H1 (cell line): ENCODE measurements around the gene KIAA1614. TPM values are rescaled to one million over a fixed set of nuclear protein-coding genes. Genes with fewer than 3 reads are reported as not detected.

ENCODE experiments used
- CTCF ChIA-PET: fragments of 300-600 bp; sonication (Branson Sonifier 250); formaldehyde crosslinking; loops from one replicate; lab custom pipeline; 2021; ENCODE audit not compliant: partially characterized antibody; lab: Charles Lee
- POLR2A ChIA-PET: fragments of 300-600 bp; sonication (Branson Sonifier 250); formaldehyde crosslinking; loops from one replicate; lab custom pipeline; 2021; ENCODE audit warnings: inconsistent platforms; ENCODE audit not compliant: partially characterized antibody; lab: Charles Lee
- DNase-seq, 2 experiments: peaks; one replicate each; pipeline versions ENCODE4 v3.0.0 to v3.0.0-alpha.2; 2010 to 2022; ENCODE audit warnings: low spot score in 2 of 2, low read depth in 1 of 2, mixed read lengths in 1 of 2
- FAIRE-seq: peaks from 2 replicates; lab custom pipeline; 2011; peaks lifted over from hg19 to GRCh38; lab: Jason Lieb, UNC
- H2AFZ ChIP-seq: 2 replicates; pipeline ENCODE4 v1.8.1; 2012; ENCODE audit warnings: low read length, inconsistent platforms
- H2AK5ac ChIP-seq: 2 replicates; pipeline ENCODE4 v1.6.1; 2013; ENCODE audit warnings: low read depth, low read length
- H2BK120ac ChIP-seq: replicated peaks from 2 replicates; pipeline ENCODE3; 2013; ENCODE audit warnings: low read depth, low read length, inconsistent platforms
- H2BK12ac ChIP-seq: 2 replicates; pipeline ENCODE4 v1.6.1; 2013; ENCODE audit warnings: low read depth, low read length
- H2BK15ac ChIP-seq: 2 replicates; pipeline ENCODE4 v1.6.1; 2013; ENCODE audit warnings: low read length
- H2BK20ac ChIP-seq: 2 replicates; pipeline ENCODE4 v1.6.1; 2013; ENCODE audit warnings: low read length
- H2BK5ac ChIP-seq: 2 replicates; pipeline ENCODE4 v1.6.1; 2013; ENCODE audit warnings: low read depth, low read length
- H3K14ac ChIP-seq: 2 replicates; pipeline ENCODE4 v1.6.1; 2013; ENCODE audit warnings: inconsistent platforms; ENCODE audit not compliant: insufficient read length
- H3K18ac ChIP-seq: 2 replicates; pipeline ENCODE4 v1.6.1; 2013; ENCODE audit warnings: low read length; ENCODE audit errors: extremely low read depth
- H3K23ac ChIP-seq: 2 replicates; pipeline ENCODE4 v1.6.1; 2013; ENCODE audit warnings: inconsistent platforms; ENCODE audit not compliant: insufficient read length
- H3K23me2 ChIP-seq: 2 replicates; pipeline ENCODE4 v1.6.1; 2013; ENCODE audit warnings: low read depth, low read length
- H3K27ac ChIP-seq: 2 replicates; pipeline ENCODE4 v1.6.1; 2011; ENCODE audit warnings: low read depth, low read length, inconsistent platforms
- H3K27me3 ChIP-seq, 4 experiments: replicated peaks in 1 of 4; 1 replicate in 1 of 4; 2 replicates in 3 of 4; pipeline versions ENCODE4 v1.6.1 to v1.8.1; 2011 to 2013; ENCODE audit warnings: low read length in 3 of 4, mild to moderate bottlenecking in 3 of 4, inconsistent platforms in 2 of 4, mixed read lengths in 2 of 4, moderate library complexity in 1 of 4; ENCODE audit not compliant: control insufficient read depth in 3 of 4, insufficient read depth in 3 of 4; ENCODE audit errors: extremely low read depth in 1 of 4
- H3K36me3 ChIP-seq, 4 experiments: 2 replicates each; pipeline versions ENCODE4 v1.6.1 to v1.8.1; 2011 to 2013; ENCODE audit warnings: mild to moderate bottlenecking in 4 of 4, low read length in 3 of 4, moderate library complexity in 2 of 4, control low read depth in 1 of 4, inconsistent platforms in 1 of 4; ENCODE audit not compliant: insufficient read depth in 4 of 4, control insufficient read depth in 2 of 4
- H3K4ac ChIP-seq: replicated peaks from 2 replicates; pipeline ENCODE3; 2013; ENCODE audit warnings: low read length, low read depth, mixed read lengths, inconsistent platforms; ENCODE audit not compliant: insufficient read length
- H3K4me1 ChIP-seq, 4 experiments: replicated peaks in 1 of 4; 1 replicate in 1 of 4; 2 replicates in 3 of 4; pipeline versions ENCODE4 v1.6.1 to v1.8.1; 2011 to 2013; ENCODE audit warnings: low read length in 3 of 4, inconsistent platforms in 2 of 4, mixed read lengths in 1 of 4; ENCODE audit not compliant: insufficient read depth in 4 of 4, control insufficient read depth in 3 of 4
- H3K4me2 ChIP-seq, 2 experiments: 2 replicates each; pipeline versions ENCODE4 v1.6.1 to v1.8.1; 2011 to 2013; ENCODE audit warnings: low read depth in 2 of 2, low read length in 2 of 2, control low read depth in 1 of 2, inconsistent platforms in 1 of 2, mild to moderate bottlenecking in 1 of 2; ENCODE audit not compliant: insufficient read depth in 1 of 2
- H3K4me3 ChIP-seq, 4 experiments: fragments of 200-600, 300-600 bp in 1 of 4; sonication (generic), shearing (Covaris generic), sonication (Bioruptor Twin) in 1 of 4; 2 replicates each; pipeline versions ENCODE4 v1.5.1 to v1.8.1; 2011 to 2016; ENCODE audit warnings: low read length in 4 of 4, low read depth in 3 of 4, control low read depth in 2 of 4, inconsistent platforms in 2 of 4, mild to moderate bottlenecking in 2 of 4, mixed read lengths in 1 of 4, moderate library complexity in 1 of 4; ENCODE audit not compliant: insufficient read depth in 2 of 4; ENCODE audit errors: extremely low read depth in 1 of 4
- H3K56ac ChIP-seq: replicated peaks from 2 replicates; pipeline ENCODE3; 2013; ENCODE audit warnings: low read depth, mild to moderate bottlenecking, mixed read lengths, low read length, inconsistent platforms; ENCODE audit not compliant: insufficient read length
- H3K79me1 ChIP-seq: 2 replicates; pipeline ENCODE4 v1.6.1; 2013; ENCODE audit warnings: low read depth, low read length, control low read depth
- H3K79me2 ChIP-seq, 2 experiments: 2 replicates each; pipeline versions ENCODE4 v1.6.1 to v1.8.1; 2012 to 2013; ENCODE audit warnings: low read length in 2 of 2, mild to moderate bottlenecking in 2 of 2, inconsistent platforms in 1 of 2; ENCODE audit not compliant: insufficient read depth in 2 of 2, control insufficient read depth in 1 of 2
- H3K9ac ChIP-seq, 4 experiments: replicated peaks in 1 of 4; 1 replicate in 1 of 4; 2 replicates in 3 of 4; pipeline versions ENCODE4 v1.6.1 to v1.8.1; 2011 to 2013; ENCODE audit warnings: low read depth in 3 of 4, low read length in 3 of 4, control low read depth in 2 of 4, mild to moderate bottlenecking in 2 of 4, moderate library complexity in 2 of 4, inconsistent platforms in 1 of 4; ENCODE audit errors: extremely low read depth in 1 of 4
- H3K9me3 ChIP-seq, 2 experiments: 2 replicates each; pipeline versions ENCODE4 v1.6.1 to v1.8.1; 2012 to 2013; ENCODE audit warnings: mild to moderate bottlenecking in 2 of 2, moderate library complexity in 2 of 2, control low read depth in 1 of 2, inconsistent platforms in 1 of 2, low read depth in 1 of 2, low read length in 1 of 2, mixed read lengths in 1 of 2; ENCODE audit not compliant: insufficient read depth in 2 of 2
- H4K20me1 ChIP-seq, 2 experiments: replicated peaks in 1 of 2; 2 replicates each; pipeline versions ENCODE3 to v1.8.1; 2011 to 2013; ENCODE audit warnings: inconsistent platforms in 2 of 2, low read length in 2 of 2, mild to moderate bottlenecking in 1 of 2; ENCODE audit not compliant: insufficient read depth in 2 of 2, control insufficient read depth in 1 of 2
- H4K5ac ChIP-seq: 2 replicates; pipeline ENCODE4 v1.6.1; 2013; ENCODE audit warnings: low read length, low read depth, mixed read lengths, inconsistent platforms; ENCODE audit not compliant: insufficient read length
- H4K8ac ChIP-seq: 2 replicates; pipeline ENCODE4 v1.8.0; 2013; ENCODE audit warnings: mild to moderate bottlenecking, moderate library complexity, low read length, inconsistent platforms; ENCODE audit not compliant: insufficient read depth; ENCODE audit errors: extremely low read depth
- H4K91ac ChIP-seq: replicated peaks from 2 replicates; pipeline ENCODE3; 2013; ENCODE audit warnings: low read length, mixed read lengths, inconsistent platforms; ENCODE audit not compliant: insufficient read length
- CBX8 ChIP-seq: fragments of 300-800, 300-1000 bp; sonication (generic); IDR thresholded peaks from 2 replicates; pipeline ENCODE4 v1.7.1; 2016; ENCODE audit warnings: low read depth, low read length, borderline replicate concordance
- CEBPB ChIP-seq: IDR thresholded peaks from 2 replicates; pipeline ENCODE4 v1.6.1; 2012; ENCODE audit warnings: low read depth, low read length
- EP300 ChIP-seq, 2 experiments: IDR thresholded peaks; 1 replicate in 1 of 2; 2 replicates in 1 of 2; pipeline ENCODE4 v1.6.1; 2011 to 2012; ENCODE audit warnings: low read depth in 2 of 2, low read length in 2 of 2, mild to moderate bottlenecking in 2 of 2, borderline replicate concordance in 1 of 2, inconsistent platforms in 1 of 2, moderate library complexity in 1 of 2
- KDM4A ChIP-seq: IDR thresholded peaks from one replicate; pipeline ENCODE4 v1.7.1; 2012; ENCODE audit warnings: low read depth, mild to moderate bottlenecking, moderate library complexity, low read length, inconsistent platforms; ENCODE audit not compliant: severe bottlenecking
- PHF8 ChIP-seq: fragments of 200-600 bp; sonication (generic); conservative IDR thresholded peaks from 2 replicates; pipeline ENCODE4 v1.7.1; 2012; ENCODE audit warnings: low read depth, mild to moderate bottlenecking, inconsistent platforms, low read length, moderate library complexity
- POLR2AphosphoS5 ChIP-seq: IDR thresholded peaks from 2 replicates; pipeline ENCODE4 v1.6.1; 2011; ENCODE audit warnings: low read depth, low read length
- RAD21 ChIP-seq, 2 experiments: IDR thresholded peaks in 1 of 2; conservative IDR thresholded peaks in 1 of 2; 2 replicates each; pipeline ENCODE4 v1.6.1; 2011; ENCODE audit warnings: low read depth in 2 of 2, low read length in 2 of 2, improper control_type of control experiment in 1 of 2, inconsistent platforms in 1 of 2, mild to moderate bottlenecking in 1 of 2, moderate library complexity in 1 of 2
- RFX5 ChIP-seq: IDR thresholded peaks from 2 replicates; pipeline ENCODE4 v1.6.1; 2011; ENCODE audit warnings: low read depth, low read length, improper control_type of control experiment, borderline replicate concordance
- RNF2 ChIP-seq: fragments of 200-900, 300-1000 bp; sonication (generic); IDR thresholded peaks from 2 replicates; pipeline ENCODE4 v1.7.1; 2016; ENCODE audit warnings: borderline replicate concordance, low read depth, mild to moderate bottlenecking, antibody characterized with exemption, low read length; ENCODE audit not compliant: poor library complexity, severe bottlenecking; ENCODE audit errors: missing control alignments
- SP1 ChIP-seq: IDR thresholded peaks from 2 replicates; pipeline ENCODE4 v1.6.1; 2011; ENCODE audit warnings: low read depth, low read length
- TCF12 ChIP-seq: IDR thresholded peaks from 2 replicates; pipeline ENCODE4 v1.6.1; 2011; ENCODE audit warnings: low read depth, mild to moderate bottlenecking, low read length
- WGBS, 2 experiments: shearing (Covaris generic) in 1 of 2; methylation state at CpG; one replicate each; pipeline versions ENCODE4 v1.1.6 to v1.1.7; 2013 to 2015; ENCODE audit warnings: low lambda C conversion rate in 2 of 2, mixed read lengths in 2 of 2, inconsistent platforms in 1 of 2, low coverage in 1 of 2, missing lambda C conversion rate in 1 of 2; ENCODE audit not compliant: insufficient replicate concordance in 2 of 2, insufficient coverage in 1 of 2, insufficient read length in 1 of 2; ENCODE audit errors: extremely low coverage in 1 of 2, missing lambda C conversion rate in 1 of 2; 5-methylcytosine and 5-hydroxymethylcytosine counted together
- polyA plus RNA-seq, 7 experiments: library from polyadenylated mRNA; depleted of rRNA in 3 of 7; stranded (reverse) in 5 of 7; unstranded in 2 of 7; fragments of >200 nt in 5 of 7; fragments of 200-250 nt in 2 of 7; gene quantifications; 1 replicate in 5 of 7; 2 replicates in 1 of 7; 4 replicates in 1 of 7; pipeline versions ENCODE4 v1.2.1 to v1.2.3, GENCODE V29; 2011 to 2013; ENCODE audit warnings: missing spikeins in 2 of 7, mixed read lengths in 2 of 7
- total RNA-seq: library from RNA; stranded (reverse); fragmentation: NEBNext Ultra II Directional; extraction: Animal tissue kit (Norgen Biotek cat#: 25700); gene quantifications from 2 replicates; pipeline ENCODE4 v1.2.1, GENCODE V29; 2021

The KIAA1614 gene
- total and polyA plus RNA-seq, 2 of the 8 experiments (the other 6 are each of a cell fraction or from before 2014, with no cell fraction given): 1.3 to 3.1 TPM

GRCh38 chr1:180954801-180955165, 42.1 kb downstream of the KIAA1614 start:
- Histone ChIP-seq H2AFZ (no peak overlapping the region), H3K27me3 (no peaks in the 10 kb centered on the region), H2BK12ac (no peak overlapping the region), H3K4me1 (peaks cover 0 to 6% (median 4%) of the 10 kb centered on the region in 4 experiments; a peak in 1 of 7 replicates), H4K20me1 (peaks cover 1 to 5% of the 10 kb centered on the region in 2 experiments), H3K9ac (no peak overlapping the region), H2BK5ac (peak overlapping the region; percentile 15; the same call in 1 of the 2 replicates), H2BK15ac (no peak overlapping the region), H3K79me1 (peaks cover 2% of the 10 kb centered on the region; the same call in 1 of the 2 replicates), H4K91ac (no peak overlapping the region), H3K4me3 (no peak overlapping the region; a peak in 1 of 8 replicates), H4K5ac (no peak overlapping the region), H3K9me3 (peaks cover 0 to 3% of the 10 kb centered on the region in 2 experiments; a peak in 1 of 4 replicates), H3K14ac (no peak overlapping the region), H3K23me2 (no peaks in the 10 kb centered on the region), H3K18ac (no peak overlapping the region), H3K4ac (no peak overlapping the region), H2AK5ac (no peak overlapping the region), H3K56ac (no peak overlapping the region), H2BK120ac (no peak overlapping the region), H2BK20ac (no peak overlapping the region), H3K36me3 (peaks cover 0 to under 1% (median 0%) of the 10 kb centered on the region in 4 experiments; a peak in 3 of 8 replicates), H3K27ac (no peak overlapping the region), H4K8ac (no peak overlapping the region), H3K79me2 (no peaks in the 10 kb centered on the region), H3K23ac (no peak overlapping the region), H3K4me2 (0 out of 4 replicates have a peak overlapping the region, but pooled peaks of 1 of the 2 experiments have one; percentile 7)
- CTCF ChIA-PET: interaction anchor here (0.7 to 2.3 kb wide), 8 partner anchors 10 to 422 kb away, joined by 3 to 11 read pairs (median 3); no protein-coding TSS in a partner anchor
- POLR2A ChIA-PET: interaction anchor here (1.3 kb wide), 1 partner anchor 225 kb away, joined by 3 read pairs; no protein-coding TSS in a partner anchor
- FAIRE-seq: no peak
- WGBS, 2 experiments: 91% methylated on average over 10 of the region's 10 CpGs; no CpG with 5 or more reads in 1 of the 2 experiments
- DNase-seq: no peak
- TF ChIP-seq TCF12 (no peak), RAD21 (IDR thresholded peaks at IDR 0.05 in 1 of 2, conservative IDR thresholded peaks at IDR 0.05 in 1 of 2; ENCODE audit: low read depth in 2 of 2, low read length in 2 of 2) (no peak), SP1 (no peak), EP300 (IDR thresholded peaks at IDR 0.05; ENCODE audit: borderline replicate concordance in 1 of 2, low read depth in 2 of 2, low read length in 2 of 2) (no peak), CBX8 (no peak), PHF8 (no peak), RNF2 (no peak), POLR2AphosphoS5 (no peak), KDM4A (no peak), RFX5 (no peak), CEBPB (no peak)
